Measurements from ENCODE around the gene BPGM.

The BPGM gene

DNA sequence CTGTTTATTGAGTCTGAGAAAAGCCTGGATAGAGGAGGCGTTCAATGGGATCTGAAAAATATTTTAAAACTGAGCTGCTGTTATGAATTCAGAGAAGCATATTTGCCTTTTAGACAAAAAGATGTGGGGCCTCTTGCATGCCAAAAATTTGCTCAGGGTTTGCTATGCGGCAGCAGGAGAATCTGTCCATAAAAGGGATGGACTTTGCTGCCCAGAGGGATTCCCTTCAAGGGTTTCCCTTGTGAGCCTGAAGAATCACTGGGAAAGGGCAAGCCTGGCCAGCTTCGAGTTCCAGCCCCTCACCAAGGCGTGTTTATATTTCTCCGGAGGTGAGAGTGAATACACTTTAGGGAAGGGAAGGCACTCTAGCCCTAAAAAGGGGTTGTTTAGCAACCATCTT is 77.2 kb downstream of the BPGM start:
- Histone ChIP-seq H3K4me1 (peaks cover 0 to 22% (median 8%) of the 10 kb centered on the region in 10 experiments; a peak in 12 of 20 replicates), H3K9ac (no peak overlapping the region)

GRCh38 chr7:134724606-134725005 is 78.0 kb downstream of the BPGM start:
- Histone ChIP-seq H3K27me3 (no peaks in the 10 kb centered on the region), H3K4me3 (no peak overlapping the region), H3K4me1 (peaks cover 4 to 28% (median 13%) of the 10 kb centered on the region in 10 experiments; a peak in 19 of 20 replicates), H3K27ac (no peak overlapping the region), H4K20me1 (no peaks in the 10 kb centered on the region), H3K4me2 (no peak overlapping the region), H3K9me3 (replicated peaks in 1 of 11) (peaks cover 0 to 29% (median 15%) of the 10 kb centered on the region in 11 experiments; a peak in 18 of 22 replicates), H3K9ac (no peak overlapping the region), H3K36me3 (0 out of 22 replicates have a peak, but pooled peaks cover 0 to 4% (median 0%) of the 10 kb centered on the region in 11 experiments)
- TF ChIP-seq Cebpa-rat (IDR thresholded peaks at IDR 0.05), result no peak

More for the DNA sequence above, 77.2 kb downstream of the BPGM start:
- no peak overlapping the region for H3K27ac ChIP-seq
- H3K4me3 ChIP-seq, result no peak overlapping the region
- no peaks in the 10 kb centered on the region for H3K27me3 ChIP-seq
- peaks cover 0 to 28% (median 15%) of the 10 kb centered on the region in 11 experiments; a peak in 18 of 22 replicates for H3K9me3 ChIP-seq (replicated peaks in 1 of 11)
- no peaks in the 10 kb centered on the region for H4K20me1 ChIP-seq
- 0 out of 22 replicates have a peak, but pooled peaks cover 0 to 4% (median 0%) of the 10 kb centered on the region in 11 experiments for H3K36me3 ChIP-seq
- H3K4me2 ChIP-seq, result no peak overlapping the region
- TF ChIP-seq Cebpa-rat (IDR thresholded peaks at IDR 0.05), result no peak

DNA sequence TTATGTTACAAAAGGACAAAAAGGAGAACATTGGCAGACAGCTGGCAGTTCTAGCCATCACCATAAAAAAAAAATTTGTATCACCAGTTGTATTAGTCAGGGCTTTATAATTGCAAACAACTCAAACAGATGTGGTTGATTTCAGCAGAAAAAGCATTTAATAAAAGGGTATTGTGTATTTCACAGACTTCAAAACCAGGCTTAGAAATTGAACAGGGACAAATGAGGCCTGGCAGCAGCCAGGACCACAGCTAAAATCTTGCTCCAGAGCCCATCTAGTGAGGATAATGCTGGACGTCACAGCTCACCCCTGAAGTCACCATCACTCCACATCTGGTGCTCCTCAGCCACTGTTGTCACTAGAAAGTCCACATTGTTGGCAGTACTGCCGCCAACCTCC is 79.9 kb downstream of the BPGM start:
- H3K4me3 ChIP-seq, result no peak overlapping the region
- no peak overlapping the region for H3K27ac ChIP-seq
- H3K9me3 ChIP-seq (replicated peaks in 1 of 11), result peaks cover 0 to 29% (median 15%) of the 10 kb centered on the region in 11 experiments; a peak in 18 of 22 replicates
- H3K36me3 ChIP-seq, result 0 out of 22 replicates have a peak, but pooled peaks cover 0 to 4% (median 0%) of the 10 kb centered on the region in 11 experiments
- H3K4me2 ChIP-seq, result 0 out of 22 replicates have a peak overlapping the region, but pooled peaks of 1 of the 11 experiments have one; percentile 47
- no peaks in the 10 kb centered on the region for H4K20me1 ChIP-seq
- H3K27me3 ChIP-seq, result no peaks in the 10 kb centered on the region
- H3K9ac ChIP-seq, result no peak overlapping the region
- no peak for TF ChIP-seq Cebpa-rat (IDR thresholded peaks at IDR 0.05)
- peaks cover 17 to 45% (median 29%) of the 10 kb centered on the region in 10 experiments for H3K4me1 ChIP-seq

DNA sequence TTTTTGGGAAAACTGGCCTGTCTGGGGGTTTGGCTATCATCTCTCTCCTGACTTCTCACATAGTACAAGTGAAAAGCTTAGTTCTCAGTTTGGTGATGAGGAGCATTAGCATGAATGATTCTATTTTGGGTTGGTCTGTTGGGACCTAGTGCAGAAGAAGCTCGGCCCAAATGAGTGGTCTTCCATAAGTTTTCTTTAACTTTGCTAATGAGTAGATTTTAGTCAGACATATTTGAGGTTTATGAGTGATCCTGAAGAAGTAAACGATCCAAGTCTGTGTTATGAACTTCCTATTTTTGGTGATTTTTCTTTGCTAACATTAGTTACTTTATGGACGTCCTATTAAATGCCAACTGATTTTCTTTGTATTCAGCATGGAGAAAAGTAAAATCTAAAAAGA is 81.1 kb downstream of the BPGM start:
- no peak overlapping the region for H3K4me3 ChIP-seq
- no peak for TF ChIP-seq Cebpa-rat (IDR thresholded peaks at IDR 0.05)
- peak overlapping the region in 10 of 11 experiments; percentile 3 to 47 (median 22); a peak in 10 of 22 replicates for H3K4me2 ChIP-seq
- no peaks in the 10 kb centered on the region for H3K27me3 ChIP-seq
- H3K9ac ChIP-seq, result no peak overlapping the region
- peaks cover 0 to 29% (median 15%) of the 10 kb centered on the region in 11 experiments; a peak in 18 of 22 replicates for H3K9me3 ChIP-seq (replicated peaks in 1 of 11)
- peaks cover 20 to 53% (median 34%) of the 10 kb centered on the region in 10 experiments for H3K4me1 ChIP-seq
- H3K27ac ChIP-seq, result no peak overlapping the region
- H3K36me3 ChIP-seq, result 0 out of 22 replicates have a peak, but pooled peaks cover 0 to 4% (median 0%) of the 10 kb centered on the region in 11 experiments
- no peaks in the 10 kb centered on the region for H4K20me1 ChIP-seq
